Trophoblast cell (in vitro differentiated cells and primary cell): ENCODE measurements around the gene POLD2.

Experiments
- DNase-seq, 2 donors: peaks; one replicate each; pipeline ENCODE4 v3.0.0-alpha.2; 2016
- H2AFZ ChIP-seq: 2 replicates; pipeline ENCODE4 v1.6.1; 2013; ENCODE audit warnings: low read length, moderate library complexity, mild to moderate bottlenecking; ENCODE audit not compliant: insufficient read depth, poor library complexity
- H2AK5ac ChIP-seq: 2 replicates; pipeline ENCODE4 v1.6.1; 2013; ENCODE audit warnings: mild to moderate bottlenecking, low read length
- H2BK120ac ChIP-seq: 2 replicates; pipeline ENCODE4 v1.6.1; 2013; ENCODE audit warnings: low read length, mild to moderate bottlenecking, moderate library complexity; ENCODE audit not compliant: insufficient read depth, poor library complexity
- H2BK12ac ChIP-seq: 2 replicates; pipeline ENCODE4 v1.6.1; 2013; ENCODE audit warnings: mild to moderate bottlenecking, low read length, moderate library complexity
- H2BK5ac ChIP-seq: 2 replicates; pipeline ENCODE4 v1.6.1; 2013; ENCODE audit warnings: low read length, low read depth, moderate library complexity, mild to moderate bottlenecking; ENCODE audit not compliant: poor library complexity
- H3K14ac ChIP-seq: 2 replicates; pipeline ENCODE4 v1.6.1; 2013; ENCODE audit warnings: mild to moderate bottlenecking, low read length
- H3K18ac ChIP-seq: 2 replicates; pipeline ENCODE4 v1.6.1; 2013; ENCODE audit warnings: mild to moderate bottlenecking, low read length
- H3K23ac ChIP-seq: 2 replicates; pipeline ENCODE4 v1.6.1; 2013; ENCODE audit warnings: low read length
- H3K27ac ChIP-seq: 2 replicates; pipeline ENCODE4 v1.5.1; 2013; ENCODE audit warnings: low read depth, mild to moderate bottlenecking, inconsistent platforms, low read length, moderate library complexity
- H3K27me3 ChIP-seq: 2 replicates; pipeline ENCODE4 v1.6.1; 2013; ENCODE audit warnings: inconsistent platforms, mild to moderate bottlenecking, low read length, moderate library complexity; ENCODE audit not compliant: insufficient read depth
- H3K36me3 ChIP-seq, 2 experiments: 1 replicate in 1 of 2; 2 replicates in 1 of 2; pipeline ENCODE4 v1.6.1; 2013; ENCODE audit warnings: low read length in 2 of 2, mild to moderate bottlenecking in 2 of 2, moderate library complexity in 1 of 2; ENCODE audit not compliant: insufficient read depth in 2 of 2, control insufficient read depth in 1 of 2
- H3K4ac ChIP-seq: 2 replicates; pipeline ENCODE4 v1.6.1; 2013; ENCODE audit warnings: low read depth, mild to moderate bottlenecking, low read length, moderate library complexity
- H3K4me1 ChIP-seq, 2 experiments: 1 replicate in 1 of 2; 2 replicates in 1 of 2; pipeline ENCODE4 v1.6.1; 2013; ENCODE audit warnings: low read length in 2 of 2, mild to moderate bottlenecking in 2 of 2, moderate library complexity in 1 of 2; ENCODE audit not compliant: insufficient read depth in 2 of 2, control insufficient read depth in 1 of 2
- H3K4me2 ChIP-seq: 2 replicates; pipeline ENCODE4 v1.6.1; 2013; ENCODE audit warnings: inconsistent platforms, mild to moderate bottlenecking, low read length, moderate library complexity
- H3K4me3 ChIP-seq: 2 replicates; pipeline ENCODE4 v1.5.1; 2013; ENCODE audit warnings: mild to moderate bottlenecking, low read depth, low read length, inconsistent platforms
- H3K79me1 ChIP-seq: one replicate; pipeline ENCODE4 v1.6.1; 2013; ENCODE audit warnings: low read length
- H3K79me2 ChIP-seq: 2 replicates; pipeline ENCODE4 v1.6.1; 2013; ENCODE audit warnings: low read length, mild to moderate bottlenecking; ENCODE audit not compliant: control insufficient read depth, insufficient read depth, poor library complexity
- H3K9ac ChIP-seq: 2 replicates; pipeline ENCODE4 v1.6.1; 2013; ENCODE audit warnings: mild to moderate bottlenecking, low read length
- H3K9me3 ChIP-seq: 2 replicates; pipeline ENCODE4 v1.6.1; 2013; ENCODE audit warnings: low read depth, mild to moderate bottlenecking, control low read depth, inconsistent platforms, low read length; ENCODE audit not compliant: insufficient read depth
- H4K12ac ChIP-seq: 2 replicates; pipeline ENCODE4 v1.6.1; 2013; ENCODE audit warnings: low read depth, mild to moderate bottlenecking, low read length, moderate library complexity
- H4K8ac ChIP-seq: 2 replicates; pipeline ENCODE4 v1.6.1; 2013; ENCODE audit warnings: low read depth, mild to moderate bottlenecking, low read length, moderate library complexity
- H4K91ac ChIP-seq: one replicate; pipeline ENCODE4 v1.6.1; 2013; ENCODE audit warnings: low read depth, mild to moderate bottlenecking, low read length, moderate library complexity
- WGBS: extraction: QIAGEN DNeasy Blood & Tissue Kit; methylation state at CpG from one replicate; pipeline ENCODE4 v1.1.7; 2013; ENCODE audit warnings: missing lambda C conversion rate; ENCODE audit not compliant: insufficient read length, insufficient coverage; ENCODE audit errors: extremely low coverage; 5-methylcytosine and 5-hydroxymethylcytosine counted together

POLD2 gene

GRCh38 chr7:44075296-44076075 lies 47.9 kb downstream of the POLD2 start:
- H3K79me1 ChIP-seq = peaks cover 6% of the 10 kb centered on the region
- no peak overlapping the region for H3K4ac ChIP-seq
- no peak overlapping the region for H3K27ac ChIP-seq
- H2BK5ac ChIP-seq = no peak overlapping the region
- no peak overlapping the region for H3K14ac ChIP-seq
- no peak overlapping the region for H3K23ac ChIP-seq
- peaks cover 62 to 64% of the 10 kb centered on the region in 2 experiments for H3K36me3 ChIP-seq
- H4K8ac ChIP-seq = no peak overlapping the region
- no peak overlapping the region for H3K4me2 ChIP-seq
- H2BK12ac ChIP-seq = no peak overlapping the region
- H3K27me3 ChIP-seq = no peaks in the 10 kb centered on the region
- WGBS = no CpG with 5 or more reads among the region's 17 CpGs
- no peak overlapping the region for H3K18ac ChIP-seq
- no peaks in the 10 kb centered on the region for H3K9me3 ChIP-seq
- no peaks in the 10 kb centered on the region for H3K79me2 ChIP-seq
- no peak overlapping the region for H2BK120ac ChIP-seq
- H3K4me3 ChIP-seq = no peak overlapping the region
- no peak for DNase-seq
- no peak overlapping the region for H3K9ac ChIP-seq
- H2AK5ac ChIP-seq = no peak overlapping the region
- H4K91ac ChIP-seq = no peak overlapping the region
- H2AFZ ChIP-seq = no peak overlapping the region
- peaks cover 10 to 14% of the 10 kb centered on the region in 2 experiments for H3K4me1 ChIP-seq
- no peak overlapping the region for H4K12ac ChIP-seq

- no peak overlapping the region for H2BK5ac ChIP-seq
- no CpG with 5 or more reads among the region's 13 CpGs for WGBS
- H4K91ac ChIP-seq = peak overlapping the region; percentile 20
- H2AK5ac ChIP-seq = no peak overlapping the region
- no peak overlapping the region for H2AFZ ChIP-seq
- no peak overlapping the region for H2BK12ac ChIP-seq
- H4K8ac ChIP-seq = no peak overlapping the region
- H3K9me3 ChIP-seq = no peaks in the 10 kb centered on the region
- no peak overlapping the region for H3K9ac ChIP-seq
- H3K79me2 ChIP-seq = no peaks in the 10 kb centered on the region
- H3K4me3 ChIP-seq = no peak overlapping the region
- H3K27me3 ChIP-seq = no peaks in the 10 kb centered on the region
- peak overlapping the region; percentile 41 for H3K18ac ChIP-seq
- H2BK120ac ChIP-seq = no peak overlapping the region
- H3K36me3 ChIP-seq = peaks cover 50 to 53% of the 10 kb centered on the region in 2 experiments
- no peak overlapping the region for H3K23ac ChIP-seq
- H3K4me2 ChIP-seq = no peak overlapping the region
- H3K4me1 ChIP-seq = peaks cover 10 to 14% of the 10 kb centered on the region in 2 experiments
- DNase-seq = peak in 1 of 2 donors; percentile 11
- no peak overlapping the region for H4K12ac ChIP-seq
- H3K14ac ChIP-seq = no peak overlapping the region
- H3K4ac ChIP-seq = no peak overlapping the region
- no peak overlapping the region for H3K27ac ChIP-seq
- peaks cover 6% of the 10 kb centered on the region for H3K79me1 ChIP-seq
These were observed 49.0 kb downstream of the POLD2 start for GRCh38 chr7:44074349-44074695.

- Histone ChIP-seq H3K23ac (no peak overlapping the region), H3K4me1 (peaks cover 10 to 14% of the 10 kb centered on the region in 2 experiments), H2BK12ac (no peak overlapping the region), H4K91ac (peak overlapping the region; percentile 57), H3K18ac (peak overlapping the region; percentile 41), H3K4me3 (no peak overlapping the region), H3K4me2 (no peak overlapping the region), H3K9ac (no peak overlapping the region), H3K79me2 (no peaks in the 10 kb centered on the region), H2AK5ac (peak overlapping the region; percentile 55), H3K27me3 (no peaks in the 10 kb centered on the region), H2BK120ac (peak overlapping the region; percentile 52), H3K36me3 (peaks cover 48 to 49% of the 10 kb centered on the region in 2 experiments), H4K12ac (peak overlapping the region; percentile 51), H2AFZ (no peak overlapping the region), H3K27ac (no peak overlapping the region), H3K79me1 (peaks cover 6% of the 10 kb centered on the region), H4K8ac (peak overlapping the region; percentile 40), H3K14ac (no peak overlapping the region), H3K4ac (no peak overlapping the region), H2BK5ac (peak overlapping the region; percentile 44), H3K9me3 (no peaks in the 10 kb centered on the region)
- peak; percentile 90 to 95 for DNase-seq
- no CpG with 5 or more reads among the region's 26 CpGs for WGBS
These were observed 49.5 kb downstream of the POLD2 start for GRCh38 chr7:44073664-44074348.

GRCh38 chr7:44072364-44073231 lies 50.8 kb downstream of the POLD2 start:
- Histone ChIP-seq H3K23ac (no peak overlapping the region), H3K4me2 (no peak overlapping the region), H3K14ac (peak overlapping the region; percentile 42), H4K8ac (no peak overlapping the region), H3K18ac (peak overlapping the region; percentile 44), H2AK5ac (peak overlapping the region; percentile 29), H2BK120ac (peak overlapping the region; percentile 31), H3K4me3 (no peak overlapping the region), H3K79me2 (no peaks in the 10 kb centered on the region), H3K27ac (no peak overlapping the region), H3K4me1 (peaks cover 10 to 14% of the 10 kb centered on the region in 2 experiments), H4K91ac (no peak overlapping the region), H2AFZ (no peak overlapping the region), H3K79me1 (peaks cover 6% of the 10 kb centered on the region), H2BK5ac (no peak overlapping the region), H3K4ac (no peak overlapping the region), H2BK12ac (peak overlapping the region; percentile 52), H3K9me3 (no peaks in the 10 kb centered on the region), H4K12ac (peak overlapping the region; percentile 48), H3K36me3 (peaks cover 37 to 39% of the 10 kb centered on the region in 2 experiments), H3K27me3 (no peaks in the 10 kb centered on the region), H3K9ac (no peak overlapping the region)
- WGBS = no CpG with 5 or more reads among the region's 12 CpGs
- peak; percentile 61 to 70 for DNase-seq
